ENCODE measurements around the gene MAGI2.

The MAGI2 gene

GRCh38 chr7:78191475-78192079, 1261.9 kb downstream of the MAGI2 start:
- no peak for DNase-seq

GRCh38 chr7:78189762-78190161, 1263.7 kb downstream of the MAGI2 start:
- no peak for DNase-seq

- no peak for DNase-seq
Observed at GRCh38 chr7:78185149-78185745, 1268.2 kb downstream of the MAGI2 start.

GRCh38 chr7:78184299-78184698, 1269.2 kb downstream of the MAGI2 start:
- DNase-seq = no peak

GRCh38 chr7:78179827-78180477, 1273.5 kb downstream of the MAGI2 start:
- no peak for DNase-seq

- DNase-seq = no peak
Observed at GRCh38 chr7:78179211-78179610, 1274.3 kb downstream of the MAGI2 start.

GRCh38 chr7:78178319-78178718, 1275.1 kb downstream of the MAGI2 start:
- DNase-seq = no peak

- DNase-seq = no peak
Observed at GRCh38 chr7:78176171-78176570, 1277.3 kb downstream of the MAGI2 start.

- no peak for DNase-seq
Observed at GRCh38 chr7:78175330-78176100, 1278.0 kb downstream of the MAGI2 start.

- DNase-seq = no peak
Observed at GRCh38 chr7:78173666-78174065, 1279.8 kb downstream of the MAGI2 start.

- no peak for DNase-seq
Observed at GRCh38 chr7:78172933-78173591, 1280.4 kb downstream of the MAGI2 start.

- no peak for DNase-seq
Observed at GRCh38 chr7:78172267-78172757, 1281.2 kb downstream of the MAGI2 start.

- DNase-seq = no peak
Observed at GRCh38 chr7:78171398-78171797, 1282.1 kb downstream of the MAGI2 start.

GRCh38 chr7:78170815-78171214, 1282.7 kb downstream of the MAGI2 start:
- no peak for DNase-seq

- no peak for DNase-seq
Observed at GRCh38 chr7:78169992-78170391, 1283.5 kb downstream of the MAGI2 start.

- no peak for DNase-seq
Observed at GRCh38 chr7:78168865-78169264, 1284.6 kb downstream of the MAGI2 start.

- DNase-seq = no peak
Observed at GRCh38 chr7:78167860-78168259, 1285.6 kb downstream of the MAGI2 start.

GRCh38 chr7:78165854-78166253, 1287.6 kb downstream of the MAGI2 start:
- no peak for DNase-seq

GRCh38 chr7:78165454-78165853, 1288.0 kb downstream of the MAGI2 start:
- DNase-seq = no peak

GRCh38 chr7:78164459-78164858, 1289.0 kb downstream of the MAGI2 start:
- DNase-seq = no peak

- DNase-seq = no peak
Observed at GRCh38 chr7:78161781-78162180, 1291.7 kb downstream of the MAGI2 start.

- DNase-seq = no peak
Observed at GRCh38 chr7:78159545-78159944, 1293.9 kb downstream of the MAGI2 start.

GRCh38 chr7:78153285-78153684, 1300.2 kb downstream of the MAGI2 start:
- DNase-seq = no peak

All from activated naive CD4-positive, alpha-beta T cell treated with Interleukin-2 at 50 U/mL for 16 hours (primary cell).